HepG2 (cell line): ENCODE results near the gene ACCS. TPM values are rescaled to one million over a fixed set of nuclear protein-coding genes. Genes with fewer than 3 reads are reported as not detected.

Source experiments
- ATAC-seq: fragments of 200-7000 bp; cut with Tn5 transposase; 3 replicates; pipeline ENCODE4 v1.9.1; 2020; ENCODE audit warnings: mild to moderate bottlenecking, moderate library complexity
- BruUV-seq: library from RNA; stranded (reverse); fragments of 400-500 nt; replicated peaks from 2 replicates; lab custom pipeline; 2021; lab: Mats Ljungman, UMichigan
- CTCF ChIA-PET: fragments of 300-600 bp; formaldehyde crosslinking; extraction: SDS; loops from one replicate; lab custom pipeline; 2021; ENCODE audit warnings: low total read pairs, inconsistent platforms, low intra/inter-chr PET ratio; lab: Yijun Ruan, JAX
- POLR2A ChIA-PET: fragments of 350-600 bp; sonication (Branson Sonifier 250); formaldehyde crosslinking; loops from one replicate; lab custom pipeline; 2020; ENCODE audit warnings: antibody characterized with exemption, inconsistent platforms; lab: Yijun Ruan, JAX
- DNase-seq: peaks from one replicate; pipeline ENCODE4 v3.0.0-alpha.2; 2015; ENCODE audit warnings: low spot score
- FAIRE-seq: peaks from 3 replicates; lab custom pipeline; 2011; peaks lifted over from hg19 to GRCh38; lab: Jason Lieb, UNC
- H2AFZ ChIP-seq: one replicate; pipeline ENCODE4 v1.6.1; 2011; ENCODE audit warnings: low read length, inconsistent platforms
- H3K27ac ChIP-seq: fragments of 300-600 bp; 3 replicates; pipeline ENCODE4 v1.8.0; 2011; ENCODE audit warnings: mixed run types, mild to moderate bottlenecking, mixed read lengths, low read length, inconsistent platforms; ENCODE audit not compliant: insufficient read depth; ENCODE audit errors: extremely low read length
- H3K27me3 ChIP-seq, 2 experiments: fragments of 200-600 bp in 1 of 2; 2 replicates in 1 of 2; 3 replicates in 1 of 2; pipeline versions ENCODE4 v1.6.0 to v1.8.0; 2011; ENCODE audit warnings: low read length in 2 of 2, mild to moderate bottlenecking in 2 of 2, moderate library complexity in 2 of 2, inconsistent platforms in 1 of 2; ENCODE audit not compliant: insufficient read depth in 2 of 2, control insufficient read depth in 1 of 2
- H3K36me3 ChIP-seq, 2 experiments: fragments of 200-600 bp in 1 of 2; replicated peaks in 1 of 2; 2 replicates in 1 of 2; 3 replicates in 1 of 2; pipeline versions ENCODE4 v1.5.1 to v1.8.0; 2011; ENCODE audit warnings: low read length in 2 of 2, inconsistent platforms in 1 of 2; ENCODE audit not compliant: insufficient read depth in 2 of 2, control insufficient read depth in 1 of 2
- H3K4me1 ChIP-seq: 2 replicates; pipeline ENCODE4 v1.5.1; 2012; ENCODE audit warnings: low read length, inconsistent platforms; ENCODE audit not compliant: insufficient read depth
- H3K4me2 ChIP-seq: 2 replicates; pipeline ENCODE4 v1.6.0; 2011; ENCODE audit warnings: low read depth, low read length, inconsistent platforms
- H3K4me3 ChIP-seq, 3 experiments: fragments of 200-600 bp in 1 of 3; sonication (generic), shearing (Covaris generic) in 1 of 3; replicated peaks in 1 of 3; 2 replicates each; pipeline ENCODE4 v1.5.1; 2011 to 2016; ENCODE audit warnings: low read length in 3 of 3, inconsistent platforms in 2 of 3, low read depth in 2 of 3, mild to moderate bottlenecking in 2 of 3, control low read depth in 1 of 3, mixed read lengths in 1 of 3; ENCODE audit not compliant: insufficient read depth in 1 of 3
- H3K79me2 ChIP-seq: one replicate; pipeline ENCODE4 v1.6.1; 2011; ENCODE audit warnings: low read length, inconsistent platforms; ENCODE audit not compliant: insufficient read depth
- H3K9ac ChIP-seq: 2 replicates; pipeline ENCODE4 v1.6.0; 2011; ENCODE audit warnings: mild to moderate bottlenecking, low read depth, low read length, inconsistent platforms; ENCODE audit not compliant: insufficient read depth
- H3K9me3 ChIP-seq: 2 replicates; pipeline ENCODE4 v1.5.1; 2012; ENCODE audit warnings: mild to moderate bottlenecking, low read length
- H4K20me1 ChIP-seq: 2 replicates; pipeline ENCODE4 v1.6.0; 2011; ENCODE audit warnings: inconsistent platforms, mild to moderate bottlenecking, low read length, moderate library complexity; ENCODE audit not compliant: insufficient read depth
- ARID2 ChIP-seq: sonication (generic); formaldehyde crosslinking; IDR thresholded peaks from 2 replicates; pipeline ENCODE4 v1.8.1; 2022; ENCODE audit warnings: mild to moderate bottlenecking, missing genetic modification reagents, borderline replicate concordance
- EED ChIP-seq: sonication (generic); formaldehyde crosslinking; IDR thresholded peaks from 2 replicates; pipeline ENCODE4 v1.5.0; 2020; ENCODE audit warnings: mild to moderate bottlenecking, missing genetic modification reagents
- HMGXB3 ChIP-seq: sonication (generic); formaldehyde crosslinking; IDR thresholded peaks from 2 replicates; pipeline ENCODE4 v1.4.0; 2020; ENCODE audit warnings: missing genetic modification reagents, borderline replicate concordance
- MIER3 ChIP-seq: IDR thresholded peaks from 2 replicates; pipeline ENCODE4 v1.6.1; 2016; ENCODE audit warnings: missing compliant biosample characterization, borderline replicate concordance
- POLR2G ChIP-seq: fragments of 200-400 bp; formaldehyde crosslinking; IDR thresholded peaks from 2 replicates; pipeline ENCODE4 v1.6.1; 2018; ENCODE audit warnings: mild to moderate bottlenecking, low read depth, low read length, moderate library complexity
- RCOR2 ChIP-seq: IDR thresholded peaks from 2 replicates; pipeline ENCODE4 v1.6.1; 2016; ENCODE audit warnings: missing biosample characterization, missing genetic modification reagents
- RNF219 ChIP-seq: sonication (generic); formaldehyde crosslinking; IDR thresholded peaks from 2 replicates; pipeline ENCODE4 v1.5.0; 2020; ENCODE audit warnings: mild to moderate bottlenecking, missing genetic modification reagents
- ZBTB49 ChIP-seq: sonication (generic); formaldehyde crosslinking; IDR thresholded peaks from 2 replicates; pipeline ENCODE4 v1.4.0; 2020; ENCODE audit warnings: missing genetic modification reagents, borderline replicate concordance
- ZNF282 ChIP-seq: fragments of 450-650 bp; IDR thresholded peaks from 2 replicates; pipeline ENCODE4 v1.6.1; 2018; ENCODE audit not compliant: partially characterized antibody
- ZNF777 ChIP-seq: sonication (generic); formaldehyde crosslinking; IDR thresholded peaks from 2 replicates; pipeline ENCODE4 v1.4.0; 2020; ENCODE audit warnings: missing genetic modification reagents
- WGBS: methylation state at CpG from one replicate; pipeline ENCODE4 v1.1.6; 2017; ENCODE audit warnings: low lambda C conversion rate; 5-methylcytosine and 5-hydroxymethylcytosine counted together
- in situ Hi-C: cut with HindIII; loops from 2 replicates; pipeline ENCODE4 v1.10.0; 2017; ENCODE audit warnings: low pct_unique_long_range_greater_than_20kb; ENCODE audit not compliant: extremely low pct_ligation_motif_present
- intact Hi-C: fragments of 100-400 bp; cut with micrococcal nuclease; formaldehyde crosslinking; loops from one replicate; pipeline ENCODE4 v1.10.0; 2022; ENCODE audit not compliant: unreplicated experiment
- polyA plus RNA-seq, 8 experiments: library from polyadenylated mRNA; depleted of rRNA in 3 of 8; stranded (reverse) in 7 of 8; unstranded in 1 of 8; fragments of >200 nt; fragmentation: Illumina TruSeq in 4 of 8; extraction: Trizol in 4 of 8; gene quantifications; 2 replicates each; pipeline versions ENCODE4 v1.2.1 to v1.2.3, GENCODE V29; 2011 to 2016; ENCODE audit warnings: low read depth in 4 of 8, missing spikeins in 1 of 8, mixed read lengths in 1 of 8; ENCODE audit not compliant: insufficient read depth in 1 of 8
- total RNA-seq, 5 experiments: library from RNA; depleted of rRNA; stranded (reverse); fragments of >200 nt; fragmentation: Illumina TruSeq; extraction: Trizol; gene quantifications; 2 replicates each; pipeline ENCODE4 v1.2.3, GENCODE V29; 2016; ENCODE audit warnings: low read depth in 1 of 5
- TF ChIP-seq, protein P1 (sequence below): sonication (generic); formaldehyde crosslinking; IDR thresholded peaks from 2 replicates; pipeline ENCODE4 v1.5.0; 2020; ENCODE audit warnings: mild to moderate bottlenecking, missing genetic modification reagents

Gene ACCS
- total and polyA plus RNA-seq, 2 of the 13 experiments (the other 11 are each of a cell fraction or from before 2014, with no cell fraction given): 0.55 to 0.59 TPM

- FAIRE-seq: no peak
- peaks cover 8 to 44% of the 10 kb centered on the region in 2 experiments for H3K36me3 ChIP-seq
These were observed 64.7 kb downstream of the ACCS start for GRCh38 chr11:44130751-44131150.

More at GRCh38 chr11:44130751-44131150, 64.7 kb downstream of the ACCS start:
- Histone ChIP-seq H3K27ac (no peak overlapping the region), H3K9me3 (no peaks in the 10 kb centered on the region), H3K79me2 (no peaks in the 10 kb centered on the region), H2AFZ (no peak overlapping the region), H3K4me3 (no peak overlapping the region), H3K4me1 (peaks cover 24% of the 10 kb centered on the region), H3K4me2 (no peak overlapping the region), H4K20me1 (peaks cover 8% of the 10 kb centered on the region; the same call in 1 of the 2 replicates), H3K9ac (no peak overlapping the region), H3K27me3 (no peaks in the 10 kb centered on the region)
- no peak for ATAC-seq
- intact Hi-C loops (no loop called here), in situ Hi-C loops (no loop called here)
- WGBS: 94% methylated on average over 6 of the region's 6 CpGs
- TF ChIP-seq EED (no peak), HMGXB3 (CRISPR knock-in tag) (no peak), MIER3 (no peak), RCOR2 (no peak), ZNF282 (no peak), ZBTB49 (CRISPR knock-in tag) (no peak), RNF219 (CRISPR knock-in tag) (no peak), POLR2G (no peak), ZNF777 (no peak), ARID2 (CRISPR knock-in tag) (no peak)
- TF ChIP-seq, protein P1, sequence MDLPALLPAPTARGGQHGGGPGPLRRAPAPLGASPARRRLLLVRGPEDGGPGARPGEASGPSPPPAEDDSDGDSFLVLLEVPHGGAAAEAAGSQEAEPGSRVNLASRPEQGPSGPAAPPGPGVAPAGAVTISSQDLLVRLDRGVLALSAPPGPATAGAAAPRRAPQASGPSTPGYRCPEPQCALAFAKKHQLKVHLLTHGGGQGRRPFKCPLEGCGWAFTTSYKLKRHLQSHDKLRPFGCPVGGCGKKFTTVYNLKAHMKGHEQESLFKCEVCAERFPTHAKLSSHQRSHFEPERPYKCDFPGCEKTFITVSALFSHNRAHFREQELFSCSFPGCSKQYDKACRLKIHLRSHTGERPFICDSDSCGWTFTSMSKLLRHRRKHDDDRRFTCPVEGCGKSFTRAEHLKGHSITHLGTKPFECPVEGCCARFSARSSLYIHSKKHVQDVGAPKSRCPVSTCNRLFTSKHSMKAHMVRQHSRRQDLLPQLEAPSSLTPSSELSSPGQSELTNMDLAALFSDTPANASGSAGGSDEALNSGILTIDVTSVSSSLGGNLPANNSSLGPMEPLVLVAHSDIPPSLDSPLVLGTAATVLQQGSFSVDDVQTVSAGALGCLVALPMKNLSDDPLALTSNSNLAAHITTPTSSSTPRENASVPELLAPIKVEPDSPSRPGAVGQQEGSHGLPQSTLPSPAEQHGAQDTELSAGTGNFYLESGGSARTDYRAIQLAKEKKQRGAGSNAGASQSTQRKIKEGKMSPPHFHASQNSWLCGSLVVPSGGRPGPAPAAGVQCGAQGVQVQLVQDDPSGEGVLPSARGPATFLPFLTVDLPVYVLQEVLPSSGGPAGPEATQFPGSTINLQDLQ (CRISPR knock-in tag): no peak
- no peak for DNase-seq
- no TSS peak for BruUV-seq
- CTCF ChIA-PET: no interaction called here
- POLR2A ChIA-PET: no interaction called here
